Renal cortex interstitium (tissue), 3 donors: ENCODE measurements around the gene SOD3. TPM values are rescaled to one million over a fixed set of nuclear protein-coding genes. Genes with fewer than 3 reads are reported as not detected.

Source experiments
- polyA plus RNA-seq, 3 donors: library from polyadenylated mRNA; unstranded; fragments of 120-200 nt; gene quantifications; one replicate each; pipeline ENCODE4 v1.2.1, GENCODE V29; 2013; ENCODE audit not compliant: insufficient read length in 3 of 3

The SOD3 gene
- polyA plus RNA-seq, 3 donors = 9.7 to 16.6 (median 12.1) TPM

Other genes with a start within 250 kb of the SOD3 start
- 100 to 1,000 TPM; 225 to 259 (median 251) TPM for gene DHX15, start 211.0 kb upstream of the SOD3 start, polyA plus RNA-seq
- 10 to 100 TPM; 16.9 to 21.9 (median 18.1) TPM for gene CCDC149, start 117.5 kb downstream of the SOD3 start, polyA plus RNA-seq
- 10 to 100 TPM; 31.9 to 36.8 (median 33.9) TPM for gene LGI2, start 235.4 kb downstream of the SOD3 start, polyA plus RNA-seq